IMR-90 (cell line): ENCODE results near the gene EEF1E1.
A peak's percentile ranks its signal among the peaks of the same experiment; 100 is the strongest.

Source experiments
- BHLHE40 ChIP-seq: fragments of 150-350 bp; IDR thresholded peaks from 2 replicates; pipeline ENCODE4 v1.6.1; 2016; ENCODE audit warnings: mild to moderate bottlenecking, low read depth, low read length
- CEBPB ChIP-seq: IDR thresholded peaks from 2 replicates; pipeline ENCODE4 v1.6.1; 2012; ENCODE audit warnings: low read depth, low read length, improper control_type of control experiment
- CTCF ChIP-seq: conservative IDR thresholded peaks from 2 replicates; pipeline ENCODE4 v1.5.1; 2012; ENCODE audit warnings: mild to moderate bottlenecking, low read depth, low read length, improper control_type of control experiment
- MAZ ChIP-seq: IDR thresholded peaks from 2 replicates; pipeline ENCODE4 v1.6.1; 2012; ENCODE audit warnings: low read depth, mild to moderate bottlenecking, low read length, improper control_type of control experiment, moderate library complexity, borderline replicate concordance
- NFE2L2 ChIP-seq: fragments of 150-350 bp; IDR thresholded peaks from 2 replicates; pipeline ENCODE4 v1.6.1; 2016; ENCODE audit warnings: low read depth, mild to moderate bottlenecking, low read length
- POLR2A ChIP-seq: IDR thresholded peaks from 2 replicates; pipeline ENCODE4 v1.6.1; 2012; ENCODE audit warnings: mild to moderate bottlenecking, low read depth, low read length
- SMC3 ChIP-seq: fragments of 150-350 bp; IDR thresholded peaks from 2 replicates; pipeline ENCODE4 v1.6.1; 2016; ENCODE audit warnings: low read depth, mild to moderate bottlenecking, antibody characterized with exemption, low read length, moderate library complexity
- USF2 ChIP-seq: fragments of 150-350 bp; IDR thresholded peaks from 2 replicates; pipeline ENCODE4 v1.6.1; 2017; ENCODE audit warnings: mild to moderate bottlenecking, antibody characterized with exemption, low read length, low read depth

- TF ChIP-seq POLR2A: peak; percentile 81
- TF ChIP-seq BHLHE40: no peak
- TF ChIP-seq USF2: peak; percentile 35; the same call in 1 of the 2 replicates
- no peak for TF ChIP-seq NFE2L2
- TF ChIP-seq SMC3: no peak
- TF ChIP-seq CTCF: no peak
- TF ChIP-seq CEBPB: no peak
- TF ChIP-seq MAZ: peak; percentile 27; the same call in 1 of the 2 replicates
These were observed at the start of gene EEF1E1 for GRCh38 chr6:8102122-8102958.
